H9 (cell line): Measurements from ENCODE around the gene CCDC88C. TPM values are rescaled to one million over a fixed set of nuclear protein-coding genes. Genes with fewer than 3 reads are reported as not detected.

Source experiments
- DNase-seq: peaks from one replicate; pipeline ENCODE4 v3.0.0-alpha.2; 2017
- H2AFZ ChIP-seq: one replicate; pipeline ENCODE4 v1.6.1; 2013; ENCODE audit warnings: mild to moderate bottlenecking, low read length, control low read depth, moderate library complexity
- H2AK5ac ChIP-seq: 2 replicates; pipeline ENCODE4 v1.6.1; 2013; ENCODE audit warnings: low read length, control low read depth, mixed read lengths; ENCODE audit not compliant: insufficient read length
- H2BK120ac ChIP-seq: one replicate; pipeline ENCODE4 v1.6.1; 2013; ENCODE audit warnings: low read depth, mild to moderate bottlenecking, low read length, control low read depth, inconsistent platforms; ENCODE audit not compliant: poor library complexity, severe bottlenecking
- H2BK12ac ChIP-seq: 2 replicates; pipeline ENCODE4 v1.6.1; 2013; ENCODE audit warnings: low read length, control low read depth, mixed read lengths, low read depth; ENCODE audit not compliant: insufficient read length
- H2BK15ac ChIP-seq: 2 replicates; pipeline ENCODE4 v1.6.1; 2013; ENCODE audit warnings: low read depth, low read length, control low read depth
- H2BK20ac ChIP-seq: one replicate; pipeline ENCODE4 v1.6.1; 2013; ENCODE audit warnings: low read depth, mild to moderate bottlenecking, low read length, control low read depth, inconsistent platforms; ENCODE audit not compliant: poor library complexity, severe bottlenecking
- H2BK5ac ChIP-seq: 2 replicates; pipeline ENCODE4 v1.6.1; 2013; ENCODE audit warnings: low read length, control low read depth, mixed read lengths; ENCODE audit not compliant: insufficient read length
- H3K14ac ChIP-seq: 2 replicates; pipeline ENCODE4 v1.6.1; 2013; ENCODE audit warnings: low read length, control low read depth; ENCODE audit not compliant: insufficient read depth
- H3K18ac ChIP-seq: 2 replicates; pipeline ENCODE4 v1.6.1; 2013; ENCODE audit warnings: low read depth, mild to moderate bottlenecking, mixed read lengths, low read length, control low read depth; ENCODE audit not compliant: insufficient read length
- H3K23ac ChIP-seq: 2 replicates; pipeline ENCODE4 v1.6.1; 2013; ENCODE audit warnings: low read length, control low read depth, mixed read lengths, low read depth; ENCODE audit not compliant: insufficient read length
- H3K23me2 ChIP-seq: 2 replicates; pipeline ENCODE4 v1.6.1; 2013; ENCODE audit warnings: low read depth, mild to moderate bottlenecking, mixed read lengths, low read length, control low read depth; ENCODE audit not compliant: insufficient read length, poor library complexity, severe bottlenecking
- H3K27ac ChIP-seq: 2 replicates; pipeline ENCODE4 v1.5.1; 2013; ENCODE audit warnings: low read length, control low read depth, mixed read lengths, low read depth; ENCODE audit not compliant: insufficient read length
- H3K27me3 ChIP-seq: 2 replicates; pipeline ENCODE4 v1.6.1; 2013; ENCODE audit warnings: low read length, control low read depth, inconsistent platforms; ENCODE audit not compliant: insufficient read depth
- H3K4ac ChIP-seq: 2 replicates; pipeline ENCODE4 v1.6.1; 2013; ENCODE audit warnings: low read depth, mild to moderate bottlenecking, control low read depth, inconsistent platforms, low read length, moderate library complexity
- H3K4me1 ChIP-seq: 2 replicates; pipeline ENCODE4 v1.6.1; 2013; ENCODE audit warnings: low read length, control low read depth, inconsistent platforms; ENCODE audit not compliant: insufficient read depth
- H3K4me2 ChIP-seq: 2 replicates; pipeline ENCODE4 v1.6.1; 2013; ENCODE audit warnings: low read length, control low read depth, mixed read lengths; ENCODE audit not compliant: insufficient read length, insufficient read depth
- H3K56ac ChIP-seq: 2 replicates; pipeline ENCODE4 v1.6.1; 2013; ENCODE audit warnings: low read depth, mild to moderate bottlenecking, mixed read lengths, low read length, control low read depth; ENCODE audit not compliant: insufficient read length
- H3K79me1 ChIP-seq: 2 replicates; pipeline ENCODE4 v1.6.1; 2013; ENCODE audit warnings: low read depth, mild to moderate bottlenecking, moderate library complexity, low read length, control low read depth, inconsistent platforms; ENCODE audit not compliant: insufficient read depth, poor library complexity, severe bottlenecking
- H3K79me2 ChIP-seq: 2 replicates; pipeline ENCODE4 v1.6.1; 2013; ENCODE audit warnings: low read length, control low read depth, inconsistent platforms; ENCODE audit not compliant: insufficient read depth
- H3K9ac ChIP-seq: 2 replicates; pipeline ENCODE4 v1.6.1; 2013; ENCODE audit warnings: low read length, control low read depth, mixed read lengths; ENCODE audit not compliant: insufficient read length; ENCODE audit errors: extremely low read depth
- H3K9me3 ChIP-seq: one replicate; pipeline ENCODE4 v1.6.1; 2013; ENCODE audit warnings: low read depth, low read length, inconsistent platforms; ENCODE audit not compliant: control insufficient read depth
- H3T11ph ChIP-seq: one replicate; pipeline ENCODE4 v1.6.1; 2013; ENCODE audit warnings: mild to moderate bottlenecking, low read length, control low read depth, inconsistent platforms
- H4K20me1 ChIP-seq: one replicate; pipeline ENCODE4 v1.6.1; 2013; ENCODE audit not compliant: control insufficient read depth, insufficient read length, insufficient read depth
- H4K5ac ChIP-seq: 2 replicates; pipeline ENCODE4 v1.6.1; 2013; ENCODE audit warnings: low read depth, mild to moderate bottlenecking, mixed read lengths, low read length, control low read depth; ENCODE audit not compliant: insufficient read length
- H4K8ac ChIP-seq: replicated peaks from 2 replicates; pipeline ENCODE4 v1.6.1; 2013; ENCODE audit warnings: low read length, control low read depth, mixed read lengths, low read depth; ENCODE audit not compliant: insufficient read length
- H4K91ac ChIP-seq: 2 replicates; pipeline ENCODE4 v1.6.1; 2013; ENCODE audit warnings: low read depth, mild to moderate bottlenecking, moderate library complexity, mixed read lengths, low read length, control low read depth; ENCODE audit not compliant: insufficient read length
- H3K27ac Mint-ChIP-seq, 3 experiments: 2 replicates in 2 of 3; 3 replicates in 1 of 3; pipeline ENCODE4 v1.8.0; 2020 to 2021; ENCODE audit warnings: mixed read lengths in 3 of 3, mild to moderate bottlenecking in 1 of 3, moderate library complexity in 1 of 3
- H3K27me3 Mint-ChIP-seq: 2 replicates; pipeline ENCODE4 v1.8.0; 2021; ENCODE audit warnings: low read depth, mild to moderate bottlenecking, moderate library complexity, mixed read lengths
- H3K36me3 Mint-ChIP-seq, 3 experiments: 2 replicates in 2 of 3; 3 replicates in 1 of 3; pipeline ENCODE4 v1.8.0; 2020 to 2021; ENCODE audit warnings: low read depth in 3 of 3, mixed read lengths in 3 of 3; ENCODE audit not compliant: insufficient read depth in 1 of 3
- H3K4me1 Mint-ChIP-seq, 2 experiments: 2 replicates each; pipeline ENCODE4 v1.8.0; 2020; ENCODE audit warnings: mixed read lengths in 2 of 2
- H3K4me3 Mint-ChIP-seq, 2 experiments: 2 replicates in 1 of 2; 3 replicates in 1 of 2; pipeline ENCODE4 v1.8.0; 2020 to 2021; ENCODE audit warnings: mild to moderate bottlenecking in 2 of 2, mixed read lengths in 2 of 2, moderate library complexity in 1 of 2
- H3K9me3 Mint-ChIP-seq, 2 experiments: 2 replicates in 1 of 2; 3 replicates in 1 of 2; pipeline ENCODE4 v1.8.0; 2020; ENCODE audit warnings: mild to moderate bottlenecking in 2 of 2, mixed read lengths in 2 of 2, moderate library complexity in 1 of 2
- WGBS: extraction: QIAGEN DNeasy Blood & Tissue Kit; methylation state at CpG from one replicate; pipeline ENCODE4 v1.1.7; 2013; ENCODE audit warnings: missing lambda C conversion rate, low lambda C conversion rate, mixed read lengths; ENCODE audit not compliant: insufficient read length; ENCODE audit errors: extremely low coverage; 5-methylcytosine and 5-hydroxymethylcytosine counted together
- total RNA-seq: library from RNA; stranded (reverse); gene quantifications from 2 replicates; pipeline ENCODE4 v1.2.1, GENCODE V29; 2021
- TF ChIP-seq, protein P1 (sequence below): fragments of 200-600 bp; sonication (generic); conservative IDR thresholded peaks from 3 replicates; pipeline ENCODE4 v1.8.0; 2021; ENCODE audit warnings: antibody characterized with exemption, mild to moderate bottlenecking

The CCDC88C gene
- total RNA-seq, 1 experiment from 2014 or later = 52.4 TPM

DNA sequence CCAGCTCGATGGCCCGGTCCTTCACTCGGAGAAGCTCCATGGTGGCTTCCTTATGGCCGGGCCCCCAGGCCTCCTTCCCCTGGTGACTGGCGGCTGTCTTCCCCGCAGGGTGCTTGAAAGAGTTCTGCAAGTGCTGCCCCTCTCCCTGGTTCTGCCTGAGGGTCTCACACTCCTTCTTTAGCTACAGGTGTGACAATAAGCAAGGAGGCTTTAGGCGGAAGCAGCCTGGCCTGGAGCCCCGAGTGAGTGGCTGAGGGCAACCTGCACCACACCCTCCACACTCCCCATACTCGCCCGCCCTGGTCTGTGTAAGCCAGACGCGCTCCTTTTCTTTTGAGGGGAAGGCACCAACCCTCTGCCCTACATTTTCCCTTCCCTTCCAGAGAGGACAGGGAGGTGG lies 110.6 kb downstream of the CCDC88C start:
- Histone ChIP-seq H3K79me1 (no peaks in the 10 kb centered on the region), H4K8ac (no peak overlapping the region), H2AFZ (no peak overlapping the region), H3K56ac (no peak overlapping the region), H3K18ac (no peak overlapping the region), H3K27ac (no peak overlapping the region), H3K9ac (no peak overlapping the region), H4K20me1 (no peaks in the 10 kb centered on the region), H3K14ac (no peak overlapping the region), H2BK5ac (no peak overlapping the region), H2BK12ac (no peak overlapping the region), H2BK15ac (no peak overlapping the region), H3T11ph (no peak overlapping the region), H4K91ac (no peak overlapping the region), H3K4ac (no peak overlapping the region), H3K4me1 (peaks cover 12% of the 10 kb centered on the region; the same call in 1 of the 2 replicates), H3K79me2 (no peaks in the 10 kb centered on the region), H3K23me2 (no peaks in the 10 kb centered on the region), H3K9me3 (no peaks in the 10 kb centered on the region), H2BK120ac (no peak overlapping the region), H2BK20ac (no peak overlapping the region), H3K4me2 (no peak overlapping the region), H4K5ac (no peak overlapping the region), H3K23ac (no peak overlapping the region), H3K27me3 (no peaks in the 10 kb centered on the region), H2AK5ac (no peak overlapping the region)
- Mint-ChIP-seq H3K27ac (peak overlapping the region; percentile 9 to 96 (median 81); a peak in 5 of 7 replicates), H3K36me3 (peaks cover 40 to 70% (median 60%) of the 10 kb centered on the region in 3 experiments), H3K4me1 (peaks cover 37 to 46% of the 10 kb centered on the region in 2 experiments), H3K9me3 (no peaks in the 10 kb centered on the region), H3K4me3 (0 out of 5 replicates have a peak overlapping the region, but pooled peaks of 1 of the 2 experiments have one; percentile 10), H3K27me3 (no peaks in the 10 kb centered on the region)
- TF ChIP-seq, protein P1, sequence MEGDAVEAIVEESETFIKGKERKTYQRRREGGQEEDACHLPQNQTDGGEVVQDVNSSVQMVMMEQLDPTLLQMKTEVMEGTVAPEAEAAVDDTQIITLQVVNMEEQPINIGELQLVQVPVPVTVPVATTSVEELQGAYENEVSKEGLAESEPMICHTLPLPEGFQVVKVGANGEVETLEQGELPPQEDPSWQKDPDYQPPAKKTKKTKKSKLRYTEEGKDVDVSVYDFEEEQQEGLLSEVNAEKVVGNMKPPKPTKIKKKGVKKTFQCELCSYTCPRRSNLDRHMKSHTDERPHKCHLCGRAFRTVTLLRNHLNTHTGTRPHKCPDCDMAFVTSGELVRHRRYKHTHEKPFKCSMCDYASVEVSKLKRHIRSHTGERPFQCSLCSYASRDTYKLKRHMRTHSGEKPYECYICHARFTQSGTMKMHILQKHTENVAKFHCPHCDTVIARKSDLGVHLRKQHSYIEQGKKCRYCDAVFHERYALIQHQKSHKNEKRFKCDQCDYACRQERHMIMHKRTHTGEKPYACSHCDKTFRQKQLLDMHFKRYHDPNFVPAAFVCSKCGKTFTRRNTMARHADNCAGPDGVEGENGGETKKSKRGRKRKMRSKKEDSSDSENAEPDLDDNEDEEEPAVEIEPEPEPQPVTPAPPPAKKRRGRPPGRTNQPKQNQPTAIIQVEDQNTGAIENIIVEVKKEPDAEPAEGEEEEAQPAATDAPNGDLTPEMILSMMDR = no peak
- WGBS = no CpG with 5 or more reads among the region's 12 CpGs
- DNase-seq = no peak
